Testis (tissue), 3 donors: ENCODE results near the gene ATXN1L. TPM values are rescaled to one million over a fixed set of nuclear protein-coding genes. Genes with fewer than 3 reads are reported as not detected.
"Not testable (repeated sequence)": the region's sequence is repeated elsewhere in the genome, so short reads cannot be mapped to it uniquely, and the experiment has no call there.

Experiments
- DNase-seq: peaks from one replicate; pipeline ENCODE4 v3.0.0-alpha.2; 2019
- H3K27ac ChIP-seq, 2 donors: fragments of 200-600 bp; sonication (generic); one replicate each; pipeline ENCODE4 v1.5.1; 2019
- H3K27me3 ChIP-seq: fragments of 200-600 bp; sonication (generic); one replicate; pipeline ENCODE4 v1.5.1; 2019
- H3K36me3 ChIP-seq: fragments of 200-600 bp; sonication (generic); one replicate; pipeline ENCODE4 v1.5.1; 2017; ENCODE audit warnings: low read depth; ENCODE audit errors: missing control alignments
- H3K4me1 ChIP-seq: fragments of 200-600 bp; sonication (generic); one replicate; pipeline ENCODE4 v1.5.1; 2019
- H3K4me3 ChIP-seq, 2 donors: fragments of 200-600 bp; sonication (generic); one replicate each; pipeline ENCODE4 v1.5.1; 2017 to 2019
- H3K9me3 ChIP-seq: fragments of 200-600 bp; sonication (generic); one replicate; pipeline ENCODE4 v1.5.1; 2017
- CTCF ChIP-seq, 3 experiments: fragments of 450-650 bp in 2 of 3; fragments of 200-600 bp in 1 of 3; sonication (generic) in 1 of 3; IDR thresholded peaks; one replicate each; pipeline ENCODE4 v1.5.1; 2016 to 2019; ENCODE audit warnings: antibody characterized with exemption in 3 of 3, mild to moderate bottlenecking in 2 of 3, moderate library complexity in 1 of 3
- POLR2A ChIP-seq: fragments of 450-650 bp; IDR thresholded peaks from one replicate; pipeline ENCODE4 v1.6.1; 2017; ENCODE audit warnings: antibody characterized with exemption, mild to moderate bottlenecking, moderate library complexity
- WGBS, 2 donors: methylation state at CpG; one replicate each; pipeline ENCODE4 v1.1.5; 2018; 5-methylcytosine and 5-hydroxymethylcytosine counted together
- intact Hi-C: fragments of 100-400 bp; cut with DNase I; formaldehyde crosslinking; loops from one replicate; pipeline ENCODE4 v1.15.1; 2023; ENCODE audit warnings: low total_unique reads
- polyA plus RNA-seq: library from polyadenylated mRNA; stranded (reverse); fragments of 350-450 nt; fragmentation: Illumina TruSeq; extraction: RNeasy Lipid Tissue Mini Kit (QIAGEN cat#74804); gene quantifications from one replicate; pipeline ENCODE4 v1.2.3, GENCODE V29; 2014; ENCODE audit warnings: low read depth, low replicate concordance; ENCODE audit not compliant: insufficient read depth
- total RNA-seq, 2 donors: library from RNA; depleted of rRNA; stranded (reverse); fragments of >200 nt; gene quantifications; one replicate each; pipeline ENCODE4 v1.2.3, GENCODE V29; 2016

The ATXN1L gene
- total and polyA plus RNA-seq, 3 donors from 2014 or later: 36.1 to 39.3 (median 36.8) TPM

DNA sequence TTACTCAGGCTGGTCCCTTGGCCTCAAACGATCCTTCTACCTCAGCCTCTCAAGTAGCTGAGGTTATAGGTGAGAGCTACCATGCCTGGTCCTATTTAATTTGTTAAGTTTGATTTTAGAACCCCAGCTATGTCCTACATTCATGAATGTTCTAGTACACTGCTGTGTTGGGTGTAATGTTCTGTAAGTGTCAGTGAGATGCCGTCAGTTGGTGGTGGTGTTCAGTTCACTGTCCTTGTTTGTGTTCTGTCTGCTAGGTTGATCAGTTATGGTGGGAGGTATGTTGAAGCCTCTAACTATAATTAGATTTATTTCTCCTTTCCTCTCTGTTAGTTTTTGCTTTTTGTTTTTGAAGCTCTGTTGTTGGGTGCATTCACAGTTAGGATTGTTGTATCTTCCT, 57.8 kb downstream of the ATXN1L start:
- 68 to 76% methylated on average over 2 of the region's 2 CpGs for WGBS, 2 donors
- Histone ChIP-seq H3K4me1 (peaks cover 17% of the 10 kb centered on the region), H3K4me3 (no peak overlapping the region), H3K27me3 (no peaks in the 10 kb centered on the region), H3K36me3 (no peaks in the 10 kb centered on the region), H3K9me3 (no peaks in the 10 kb centered on the region), H3K27ac (peak overlapping the region in 1 of 2 donors; percentile 12)
- TF ChIP-seq CTCF (IDR thresholded peaks at IDR 0.05) (no peak), POLR2A (no peak)
- intact Hi-C loops: no loop called here
- DNase-seq: no peak

DNA sequence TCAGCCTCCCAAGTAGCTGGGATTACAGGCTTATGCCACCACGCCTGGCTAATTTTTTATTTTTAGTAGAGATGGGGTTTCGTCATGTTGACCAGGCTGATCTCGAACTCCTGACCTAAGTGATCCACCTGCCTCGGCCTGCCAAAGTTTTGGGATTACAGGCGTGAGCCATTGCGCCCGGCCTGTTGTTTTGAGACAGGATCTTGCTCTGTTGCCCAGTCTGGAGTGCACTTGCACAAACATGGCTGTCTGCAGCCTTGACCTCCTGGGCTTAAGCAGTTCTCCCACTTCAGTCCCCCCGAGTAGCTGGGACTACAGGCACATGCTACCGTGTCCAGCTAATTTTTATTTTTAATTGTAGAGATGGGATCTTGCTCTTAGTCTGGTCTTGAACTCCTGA, 58.5 kb downstream of the ATXN1L start:
- TF ChIP-seq POLR2A (no peak), CTCF (IDR thresholded peaks at IDR 0.05) (no peak)
- Histone ChIP-seq H3K27ac (no peak overlapping the region), H3K9me3 (no peaks in the 10 kb centered on the region), H3K4me3 (no peak overlapping the region), H3K27me3 (no peaks in the 10 kb centered on the region), H3K36me3 (no peaks in the 10 kb centered on the region), H3K4me1 (peaks cover 11% of the 10 kb centered on the region)
- intact Hi-C loops: no loop called here
- 81 to 85% methylated on average over 9 of the region's 9 CpGs for WGBS, 2 donors
- DNase-seq: no peak

DNA sequence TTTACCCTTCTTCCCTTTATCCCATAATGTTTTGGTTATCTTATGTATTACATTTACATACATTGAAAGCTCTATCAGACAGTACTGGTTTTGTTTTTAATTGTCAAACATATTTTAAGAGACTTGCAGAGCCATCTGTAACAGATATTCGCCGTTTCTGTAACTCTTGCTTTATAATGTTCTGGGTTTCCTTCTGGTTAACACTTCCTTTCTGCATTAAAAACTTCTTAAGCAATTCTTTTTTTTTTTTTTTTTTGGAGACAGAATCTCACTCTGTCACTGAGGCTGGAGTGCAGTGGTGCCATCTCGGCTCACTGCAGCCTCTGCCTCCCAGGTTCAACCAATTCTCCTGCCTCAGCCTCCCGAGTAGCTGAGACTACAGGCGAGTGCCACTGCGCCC, 60.0 kb downstream of the ATXN1L start:
- H3K4me3 ChIP-seq, H3K27ac ChIP-seq, DNase-seq, H3K27me3 ChIP-seq, H3K9me3 ChIP-seq, H3K4me1 ChIP-seq, intact Hi-C loops, H3K36me3 ChIP-seq: not testable (repeated sequence)
- WGBS, 2 donors: 73 to 78% methylated on average over 6 of the region's 6 CpGs

Other genes with a start within 250 kb of the ATXN1L start
- gene MARVELD3, start 219.8 kb upstream of the ATXN1L start, total RNA-seq: 1 to 10 TPM; 1.3 to 1.6 TPM
- gene MARVELD3, start 219.8 kb upstream of the ATXN1L start, polyA plus RNA-seq: 1.4 TPM
- 10 to 100 TPM; 43.3 to 46.3 TPM for gene PHLPP2, start 121.3 kb upstream of the ATXN1L start, total RNA-seq
- gene PHLPP2, start 121.3 kb upstream of the ATXN1L start, polyA plus RNA-seq: 27.2 TPM
- gene AP1G1, start 37.1 kb upstream of the ATXN1L start, total RNA-seq: 100 to 1,000 TPM; 155 to 203 TPM
- 125 TPM for gene AP1G1, start 37.1 kb upstream of the ATXN1L start, polyA plus RNA-seq
- 10 to 100 TPM; 30.5 to 57.4 TPM for gene ZNF821, start 38.2 kb downstream of the ATXN1L start, total RNA-seq
- gene ZNF821, start 38.2 kb downstream of the ATXN1L start, polyA plus RNA-seq: 74.3 TPM
- gene IST1, start 49.6 kb downstream of the ATXN1L start, total RNA-seq: 100 to 1,000 TPM; 301 to 306 TPM
- 236 TPM for gene IST1, start 49.6 kb downstream of the ATXN1L start, polyA plus RNA-seq
- 1 to 10 TPM; 1.9 to 2.8 TPM for gene PKD1L3, start 154.4 kb downstream of the ATXN1L start, total RNA-seq
- 0.65 TPM for gene PKD1L3, start 154.4 kb downstream of the ATXN1L start, polyA plus RNA-seq
- gene DHODH, start 162.8 kb downstream of the ATXN1L start, total RNA-seq: 10 to 100 TPM in 1 of 2 donors, 1 to 10 TPM in 1; 7.8 to 11.4 TPM
- gene DHODH, start 162.8 kb downstream of the ATXN1L start, polyA plus RNA-seq: 9.1 TPM
- under 1 TPM in 1 of 2 donors, not detected in 1; 0.25 TPM for gene HP, start 208.5 kb downstream of the ATXN1L start, total RNA-seq
- 35.1 TPM for gene HP, start 208.5 kb downstream of the ATXN1L start, polyA plus RNA-seq
- gene HPR, start 217.2 kb downstream of the ATXN1L start, total RNA-seq: 1 to 10 TPM; 2.4 to 2.5 TPM
- 1.8 TPM for gene HPR, start 217.2 kb downstream of the ATXN1L start, polyA plus RNA-seq
- gene TXNL4B, start 247.6 kb downstream of the ATXN1L start, total RNA-seq: 10 to 100 TPM; 37.9 to 41.1 TPM
- 30.9 TPM for gene TXNL4B, start 247.6 kb downstream of the ATXN1L start, polyA plus RNA-seq
- gene DHX38, start 247.9 kb downstream of the ATXN1L start, total RNA-seq: 100 to 1,000 TPM in 1 of 2 donors, 10 to 100 TPM in 1; 95.0 to 102 TPM
- 64.5 TPM for gene DHX38, start 247.9 kb downstream of the ATXN1L start, polyA plus RNA-seq